Suprapubic skin (tissue), 3 donors: ENCODE results near the gene AP1M1.

Experiments used
- CTCF ChIP-seq, 2 donors: fragments of 200-600 bp in 1 of 2; fragments of 450-650 bp in 1 of 2; sonication (generic) in 1 of 2; IDR thresholded peaks; one replicate each; pipeline ENCODE4 v1.5.1; 2016 to 2019; ENCODE audit warnings: antibody characterized with exemption in 2 of 2, mild to moderate bottlenecking in 1 of 2, moderate library complexity in 1 of 2
- POLR2A ChIP-seq, 2 donors: fragments of 450-650 bp; IDR thresholded peaks; one replicate each; pipeline ENCODE4 v1.6.1; 2017; ENCODE audit warnings: antibody characterized with exemption in 2 of 2, mild to moderate bottlenecking in 2 of 2, moderate library complexity in 2 of 2

- TF ChIP-seq CTCF (IDR thresholded peaks at IDR 0.05) (no peak), POLR2A (IDR thresholded peaks at IDR 0.05) (no peak)
These were observed 54.9 kb downstream of the AP1M1 start for GRCh38 chr19:16252459-16253205.
